PC-3 (cell line): Measurements from ENCODE around the gene CCR5AS.

Experiments
- CTCF ChIP-seq: fragments of 300-600 bp; sonication (generic); conservative IDR thresholded peaks from 2 replicates; pipeline ENCODE4 v1.5.1; 2017; ENCODE audit warnings: antibody characterized with exemption, low read depth, mild to moderate bottlenecking, low read length
- EZH2 ChIP-seq: fragments of 300-600 bp; sonication (generic); IDR thresholded peaks from one replicate; pipeline ENCODE4 v1.6.1; 2017; ENCODE audit warnings: antibody characterized with exemption, mild to moderate bottlenecking, low read length; ENCODE audit not compliant: unreplicated experiment

GRCh38 chr3:46397111-46397510 lies 9.8 kb downstream of the CCR5AS start:
- no peak for TF ChIP-seq CTCF
- no peak for TF ChIP-seq EZH2
